HEK293T (cell line): Measurements from ENCODE around the gene VPS4B.

Source experiments
- ARNT ChIP-seq: fragments of 450-650 bp; IDR thresholded peaks from 2 replicates; pipeline ENCODE4 v1.6.1; 2017; ENCODE audit warnings: mild to moderate bottlenecking
- BHLHE40 ChIP-seq: fragments of 450-650 bp; IDR thresholded peaks from 2 replicates; pipeline ENCODE4 v1.6.1; 2016; ENCODE audit warnings: mild to moderate bottlenecking, moderate library complexity, borderline replicate concordance
- CTBP1 ChIP-seq: fragments of 450-650 bp; IDR thresholded peaks from 2 replicates; pipeline ENCODE4 v1.6.1; 2016; ENCODE audit warnings: borderline replicate concordance
- ELF4 ChIP-seq: fragments of 450-650 bp; IDR thresholded peaks from 2 replicates; pipeline ENCODE4 v1.6.1; 2017; ENCODE audit warnings: antibody characterized with exemption
- FOXA1 ChIP-seq: fragments of 450-650 bp; IDR thresholded peaks from 2 replicates; pipeline ENCODE4 v1.6.1; 2016; ENCODE audit warnings: mild to moderate bottlenecking
- FOXK2 ChIP-seq: fragments of 450-650 bp; IDR thresholded peaks from 2 replicates; pipeline ENCODE4 v1.6.1; 2016; ENCODE audit warnings: mild to moderate bottlenecking
- FOXM1 ChIP-seq: fragments of 450-650 bp; IDR thresholded peaks from 2 replicates; pipeline ENCODE4 v1.6.1; 2017; ENCODE audit warnings: mild to moderate bottlenecking, borderline replicate concordance
- HDGF ChIP-seq: fragments of 450-650 bp; IDR thresholded peaks from 2 replicates; pipeline ENCODE4 v1.6.1; 2017; ENCODE audit warnings: antibody characterized with exemption, borderline replicate concordance
- LEF1 ChIP-seq: fragments of 450-650 bp; IDR thresholded peaks from 2 replicates; pipeline ENCODE4 v1.6.1; 2017; ENCODE audit warnings: mild to moderate bottlenecking, borderline replicate concordance
- NFRKB ChIP-seq: fragments of 450-650 bp; IDR thresholded peaks from 2 replicates; pipeline ENCODE4 v1.6.1; 2016; ENCODE audit warnings: mild to moderate bottlenecking, moderate library complexity
- SP1 ChIP-seq: fragments of 450-650 bp; IDR thresholded peaks from 2 replicates; pipeline ENCODE4 v1.6.1; 2017
- TARDBP ChIP-seq: fragments of 450-650 bp; IDR thresholded peaks from 2 replicates; pipeline ENCODE4 v1.6.1; 2016
- ZNF384 ChIP-seq: fragments of 450-650 bp; IDR thresholded peaks from 2 replicates; pipeline ENCODE4 v1.6.1; 2016
- TF ChIP-seq, protein P1 (sequence below): fragments of 450-650 bp; IDR thresholded peaks from 2 replicates; pipeline ENCODE4 v1.6.1; 2016

DNA sequence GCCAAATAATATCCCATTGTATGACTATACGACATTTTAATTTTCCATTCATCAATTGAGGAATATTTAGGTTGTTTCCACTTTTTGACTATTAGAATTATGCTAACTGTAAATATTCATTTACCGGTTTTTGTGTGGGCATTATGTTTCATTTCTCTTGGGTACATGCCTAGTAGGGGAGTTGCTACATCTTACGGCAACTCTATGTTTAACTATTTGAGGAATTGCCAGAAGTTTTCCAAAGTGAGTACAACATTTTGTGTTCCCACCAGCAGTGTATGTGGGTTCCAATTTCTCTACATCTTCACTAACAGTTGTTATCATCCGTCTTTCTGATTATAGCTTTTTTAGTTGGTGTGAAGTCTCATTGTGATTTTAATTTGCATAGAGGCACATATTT is 53.7 kb downstream of the VPS4B start:
- TF ChIP-seq, protein P1, sequence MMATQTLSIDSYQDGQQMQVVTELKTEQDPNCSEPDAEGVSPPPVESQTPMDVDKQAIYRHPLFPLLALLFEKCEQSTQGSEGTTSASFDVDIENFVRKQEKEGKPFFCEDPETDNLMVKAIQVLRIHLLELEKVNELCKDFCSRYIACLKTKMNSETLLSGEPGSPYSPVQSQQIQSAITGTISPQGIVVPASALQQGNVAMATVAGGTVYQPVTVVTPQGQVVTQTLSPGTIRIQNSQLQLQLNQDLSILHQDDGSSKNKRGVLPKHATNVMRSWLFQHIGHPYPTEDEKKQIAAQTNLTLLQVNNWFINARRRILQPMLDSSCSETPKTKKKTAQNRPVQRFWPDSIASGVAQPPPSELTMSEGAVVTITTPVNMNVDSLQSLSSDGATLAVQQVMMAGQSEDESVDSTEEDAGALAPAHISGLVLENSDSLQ, result no peak
- TF ChIP-seq ARNT (no peak), CTBP1 (no peak), TARDBP (no peak), ELF4 (no peak), BHLHE40 (no peak), ZNF384 (no peak), NFRKB (no peak), LEF1 (no peak), SP1 (no peak), FOXA1 (no peak), HDGF (no peak), FOXM1 (no peak), FOXK2 (no peak)
